Left lung (tissue), 10 donors: Measurements from ENCODE around the gene TTC23L. TPM values are rescaled to one million over a fixed set of nuclear protein-coding genes. Genes with fewer than 3 reads are reported as not detected.

ENCODE experiments used
- ATAC-seq: fragments of 200-7000 bp; cut with Tn5 transposase; one replicate; pipeline ENCODE4 v1.9.1; 2020; ENCODE audit warnings: moderate library complexity
- DNase-seq, 4 donors: peaks; one replicate each; pipeline ENCODE4 v3.0.0-alpha.2; 2013 to 2020
- H3K27ac ChIP-seq, 2 donors: fragments of 200-600 bp; sonication (generic) in 1 of 2; one replicate each; pipeline versions ENCODE4 v1.5.0 to v1.8.0; 2020 to 2021
- H3K27me3 ChIP-seq, 2 donors: fragments of 200-600 bp; sonication (generic) in 1 of 2; one replicate each; pipeline versions ENCODE4 v1.5.0 to v1.8.0; 2020 to 2021
- H3K36me3 ChIP-seq, 2 donors: fragments of 200-600 bp; sonication (generic) in 1 of 2; one replicate each; pipeline versions ENCODE4 v1.5.0 to v1.8.0; 2020 to 2021
- H3K4me1 ChIP-seq, 2 donors: fragments of 200-600 bp; one replicate each; pipeline ENCODE4 v1.8.0; 2021
- H3K4me3 ChIP-seq, 2 donors: fragments of 200-600 bp; sonication (generic) in 1 of 2; one replicate each; pipeline versions ENCODE4 v1.5.0 to v1.8.0; 2020 to 2021; ENCODE audit warnings: mild to moderate bottlenecking in 1 of 2
- H3K9me3 ChIP-seq, 2 donors: fragments of 200-600 bp; sonication (generic) in 1 of 2; one replicate each; pipeline versions ENCODE4 v1.5.0 to v1.8.0; 2020 to 2021
- CTCF ChIP-seq, 2 donors: fragments of 200-600 bp; sonication (generic) in 1 of 2; IDR thresholded peaks; one replicate each; pipeline versions ENCODE4 v1.5.0 to v1.8.0; 2021; ENCODE audit warnings: antibody characterized with exemption in 2 of 2
- intact Hi-C, 2 donors: fragments of 100-400 bp; cut with DNase I; formaldehyde crosslinking; loops; one replicate each; pipeline versions ENCODE4 v1.11.2 to v1.14.2; 2022
- polyA plus RNA-seq, 6 donors: library from polyadenylated mRNA; unstranded; fragments of 120-200 nt; gene quantifications; one replicate each; pipeline ENCODE4 v1.2.1, GENCODE V29; 2013; ENCODE audit not compliant: insufficient read length in 6 of 6
- total RNA-seq, 2 donors: library from RNA; stranded (reverse); fragmentation: NEBNext Ultra II Directional; extraction: Animal tissue kit (Norgen Biotek cat#: 25700); gene quantifications; one replicate each; pipeline ENCODE4 v1.2.1, GENCODE V29; 2021
- donor health status: DM: no; HTN: yes; CAD: no.
- donor health status: DM: no; HTN: no; CAD: no.

TTC23L gene
- total and polyA plus RNA-seq, 8 donors: 0.20 to 4.5 (median 2.8) TPM

GRCh38 chr5:34913072-34913471, 74.1 kb downstream of the TTC23L start:
- no peak overlapping the region for H3K4me3 ChIP-seq
- TF ChIP-seq CTCF (IDR thresholded peaks at IDR 0.05): no peak
- DNase-seq: no peak
- no peak overlapping the region for H3K27ac ChIP-seq
- no peaks in the 10 kb centered on the region for H3K27me3 ChIP-seq
- intact Hi-C loops: no loop called here
- no peaks in the 10 kb centered on the region for H3K9me3 ChIP-seq
- H3K4me1 ChIP-seq: peaks cover 0 to 40% of the 10 kb centered on the region in 2 donors
- ATAC-seq: no peak
- peaks cover 0 to 39% of the 10 kb centered on the region in 2 donors for H3K36me3 ChIP-seq

GRCh38 chr5:34914671-34915138, 75.7 kb downstream of the TTC23L start:
- intact Hi-C loops: no loop called here
- peak in 3 of 4 donors; percentile 5 to 81 (median 43) for DNase-seq
- no peak for TF ChIP-seq CTCF (IDR thresholded peaks at IDR 0.05)
- peaks cover 0 to 35% of the 10 kb centered on the region in 2 donors for H3K36me3 ChIP-seq
- H3K4me1 ChIP-seq: peaks cover 0 to 47% of the 10 kb centered on the region in 2 donors
- peak overlapping the region; percentile 89 to 94 for H3K27ac ChIP-seq
- H3K9me3 ChIP-seq: no peaks in the 10 kb centered on the region
- ATAC-seq: peak; percentile 13
- H3K4me3 ChIP-seq: peak overlapping the region; percentile 94 to 97
- H3K27me3 ChIP-seq: no peaks in the 10 kb centered on the region

- peaks cover 0 to 47% of the 10 kb centered on the region in 2 donors for H3K4me1 ChIP-seq
- peaks cover 0 to 34% of the 10 kb centered on the region in 2 donors for H3K36me3 ChIP-seq
- peak; percentile 94 to 100 (median 98) for DNase-seq
- H3K27ac ChIP-seq: peak within 1 kb of the TSS; percentile 89 to 94
- H3K9me3 ChIP-seq: no peaks in the 10 kb centered on the region
- peak; percentile 100 for ATAC-seq
- intact Hi-C loops: no loop called here
- H3K27me3 ChIP-seq: no peaks in the 10 kb centered on the region
- peak within 1 kb of the TSS; percentile 94 to 97 for H3K4me3 ChIP-seq
- TF ChIP-seq CTCF (IDR thresholded peaks at IDR 0.05): no peak
Measured at GRCh38 chr5:34915139-34915855, 76.3 kb downstream of the TTC23L start, which contains the start of the genes BRIX1 and RAD1. TSS of gene BRIX1 (plus strand) at chr5:34915711. CDS start at chr5:34915739, 28 bp downstream. TSS of gene RAD1 (minus strand) at chr5:34915504. CDS start at chr5:34914892, 612 bp downstream.

- no peaks in the 10 kb centered on the region for H3K27me3 ChIP-seq
- peak; percentile 14 for ATAC-seq
- no peak for DNase-seq
- H3K4me1 ChIP-seq: peaks cover 0 to 47% of the 10 kb centered on the region in 2 donors
- TF ChIP-seq CTCF (IDR thresholded peaks at IDR 0.05): no peak
- peak overlapping the region; percentile 94 to 97 for H3K4me3 ChIP-seq
- H3K27ac ChIP-seq: peak overlapping the region; percentile 89 to 94
- intact Hi-C loops: no loop called here
- H3K36me3 ChIP-seq: peaks cover 0 to 34% of the 10 kb centered on the region in 2 donors
- H3K9me3 ChIP-seq: no peaks in the 10 kb centered on the region
Measured at GRCh38 chr5:34915856-34916192, 76.9 kb downstream of the TTC23L start.

GRCh38 chr5:34916518-34916917, 77.6 kb downstream of the TTC23L start:
- intact Hi-C loops: no loop called here
- no peak for DNase-seq
- Histone ChIP-seq H3K4me3 (peak overlapping the region; percentile 94 to 97), H3K9me3 (no peaks in the 10 kb centered on the region), H3K36me3 (peaks cover 0 to 34% of the 10 kb centered on the region in 2 donors), H3K27me3 (no peaks in the 10 kb centered on the region), H3K27ac (peak overlapping the region in 1 of 2 donors; percentile 94), H3K4me1 (peaks cover 0 to 47% of the 10 kb centered on the region in 2 donors)
- TF ChIP-seq CTCF (IDR thresholded peaks at IDR 0.05): no peak
- no peak for ATAC-seq
